Measurements from ENCODE around the gene SLC39A6.
"Not testable (repeated sequence)": the region's sequence is repeated elsewhere in the genome, so short reads cannot be mapped to it uniquely, and the experiment has no call there.

Gene SLC39A6

DNA sequence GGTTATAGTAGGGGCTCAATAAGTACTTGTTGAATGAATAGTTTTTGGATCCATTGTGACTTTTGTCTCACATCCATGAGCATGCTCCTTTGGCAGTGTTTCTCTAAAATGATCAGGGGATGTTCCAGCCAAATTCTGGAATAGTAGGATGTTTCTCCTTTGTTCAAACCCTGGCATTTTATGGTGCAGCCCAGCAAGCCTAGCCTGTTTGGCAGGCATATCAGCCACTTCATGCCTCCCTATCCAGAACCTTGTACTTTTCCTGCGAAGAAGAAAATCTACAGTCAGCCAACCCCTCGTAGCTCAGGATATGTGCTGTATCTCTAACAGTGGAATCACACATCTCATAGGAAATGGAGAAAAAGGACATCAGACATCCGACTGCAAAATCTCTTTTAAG lies 34.7 kb downstream of the SLC39A6 start:
- DNase-seq = no peak

DNA sequence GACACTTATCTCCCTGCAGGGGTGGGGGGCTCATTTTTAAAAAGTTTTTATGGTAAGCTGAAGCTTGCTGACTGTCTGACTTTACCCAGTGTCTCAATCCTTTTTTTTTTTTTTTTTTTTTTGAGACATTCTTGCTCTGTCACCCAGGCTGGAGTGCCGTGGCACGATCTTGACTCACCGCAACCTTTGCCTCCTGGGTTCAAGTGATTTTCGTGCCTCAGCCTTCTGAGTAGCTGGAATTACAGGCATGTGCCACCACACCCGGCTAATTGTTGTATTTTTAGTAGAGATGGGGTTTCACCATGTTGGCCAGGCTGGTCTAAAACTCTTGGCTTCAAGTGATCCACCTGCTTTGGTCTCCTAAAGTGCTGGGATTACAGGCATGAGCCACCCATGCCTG lies 37.0 kb downstream of the SLC39A6 start:
- DNase-seq = not testable (repeated sequence)

DNA sequence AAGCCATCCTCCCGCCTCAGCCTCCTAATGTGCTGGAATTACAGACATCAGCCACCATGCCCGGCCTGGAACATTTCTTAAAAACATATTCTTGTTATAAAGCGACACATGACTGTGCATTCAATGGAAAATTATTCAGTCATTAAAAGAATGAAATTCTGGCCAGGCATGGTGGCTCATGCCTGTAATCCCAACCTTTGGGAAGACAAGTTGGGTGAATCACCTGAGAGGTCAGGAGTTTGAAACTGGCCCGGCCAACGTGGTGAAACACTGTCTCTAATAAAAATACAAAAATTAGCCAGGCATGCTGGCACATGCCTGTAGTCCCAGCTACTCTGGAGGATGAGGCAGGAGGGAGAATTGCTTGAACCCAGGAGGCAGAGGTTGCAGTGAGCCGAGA lies 40.1 kb downstream of the SLC39A6 start:
- no peak for DNase-seq

DNA sequence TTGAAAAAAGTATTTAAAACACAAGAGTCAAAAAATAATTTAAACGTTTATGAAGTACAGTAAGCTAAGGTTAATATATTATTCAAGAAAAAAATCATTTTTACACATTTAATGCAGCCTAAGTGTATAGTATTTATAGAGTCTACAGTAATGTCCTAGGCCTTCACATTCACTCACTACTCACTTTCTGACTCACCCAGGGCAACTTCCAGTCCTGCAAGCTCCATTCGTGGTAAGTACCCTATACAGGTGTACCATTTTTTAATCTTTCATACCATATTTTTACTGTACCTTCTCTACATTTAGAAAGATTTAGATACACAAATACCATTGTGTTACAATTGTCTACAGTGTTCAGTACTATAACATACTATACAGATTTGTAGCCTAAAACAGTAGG lies 40.9 kb downstream of the SLC39A6 start:
- no peak for DNase-seq

DNA sequence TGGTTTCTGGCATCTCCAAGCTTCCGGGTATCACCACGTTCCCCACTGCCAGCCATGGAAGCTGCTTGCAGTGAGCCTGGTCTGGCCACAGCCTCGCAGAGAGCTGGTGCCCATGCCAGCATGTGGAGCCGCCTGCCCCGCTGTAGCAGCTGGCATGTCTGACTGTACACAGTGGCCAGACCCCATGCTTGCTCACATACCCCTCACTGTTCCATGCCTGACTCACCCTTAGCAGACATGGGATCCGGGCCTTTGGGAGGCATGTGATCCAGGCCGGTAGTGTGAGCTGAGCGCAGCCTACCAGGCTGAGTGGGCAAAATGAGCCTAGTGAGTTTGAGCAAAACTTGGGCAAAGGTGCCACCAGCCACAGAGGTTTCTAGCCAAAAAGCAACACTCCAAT lies 43.0 kb downstream of the SLC39A6 start:
- DNase-seq = no peak

DNA sequence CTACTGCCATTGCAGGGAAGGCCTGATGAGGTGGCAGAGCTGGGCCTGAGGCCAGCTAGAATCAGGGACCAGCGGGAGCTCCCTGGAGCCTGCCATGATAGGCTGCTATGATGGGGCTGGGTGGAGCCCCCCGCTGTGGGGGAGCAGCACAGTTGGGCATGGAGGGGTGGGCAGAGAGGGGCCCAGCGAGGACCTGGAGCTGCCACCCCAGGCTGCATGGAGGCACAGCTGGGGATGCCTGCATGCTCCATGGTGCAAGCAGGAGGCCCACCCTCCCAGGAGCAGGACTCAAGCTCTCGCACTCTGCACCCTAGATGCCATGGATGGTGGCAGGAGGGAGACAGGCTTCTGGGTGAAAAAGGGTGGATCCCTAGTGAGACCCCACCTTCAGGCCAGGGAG lies 43.9 kb downstream of the SLC39A6 start:
- DNase-seq = no peak

DNA sequence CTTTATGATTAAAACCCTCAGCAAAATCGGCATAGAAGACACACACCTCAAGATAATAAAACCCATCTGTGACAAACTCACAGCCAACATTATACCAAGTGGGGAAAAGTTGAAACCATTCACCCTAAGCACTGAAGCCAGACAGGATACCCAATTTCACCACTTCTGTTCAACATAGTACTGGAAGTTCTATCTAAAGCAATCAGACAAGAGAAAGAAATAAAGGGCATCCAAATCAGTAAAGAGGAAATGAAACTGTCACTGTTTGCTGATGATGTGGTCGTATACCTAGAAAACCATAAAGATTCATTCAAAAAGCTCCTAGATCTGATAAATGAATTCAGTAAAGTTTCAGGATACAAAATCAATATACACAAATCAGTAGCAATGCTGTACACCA lies 45.4 kb downstream of the SLC39A6 start:
- no peak for DNase-seq

DNA sequence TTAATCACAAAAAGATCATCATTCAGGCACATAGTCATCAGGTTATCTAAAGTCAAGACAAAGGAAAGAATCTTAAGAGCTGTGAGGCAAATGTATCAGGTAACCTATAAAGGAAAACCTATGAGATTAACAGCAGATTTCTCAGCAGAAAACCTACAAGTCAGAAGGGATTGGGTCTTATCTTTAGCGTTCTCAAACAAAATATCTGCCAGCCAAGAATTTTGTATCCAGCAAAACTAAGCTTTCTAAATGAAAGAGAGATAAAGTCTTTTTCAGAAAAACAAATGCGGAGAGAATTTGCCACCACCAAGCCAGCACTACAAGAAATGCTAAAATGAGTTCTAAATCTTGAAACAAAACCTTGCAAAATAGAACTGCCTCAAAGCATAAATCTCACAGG lies 48.0 kb downstream of the SLC39A6 start:
- not testable (repeated sequence) for DNase-seq

DNA sequence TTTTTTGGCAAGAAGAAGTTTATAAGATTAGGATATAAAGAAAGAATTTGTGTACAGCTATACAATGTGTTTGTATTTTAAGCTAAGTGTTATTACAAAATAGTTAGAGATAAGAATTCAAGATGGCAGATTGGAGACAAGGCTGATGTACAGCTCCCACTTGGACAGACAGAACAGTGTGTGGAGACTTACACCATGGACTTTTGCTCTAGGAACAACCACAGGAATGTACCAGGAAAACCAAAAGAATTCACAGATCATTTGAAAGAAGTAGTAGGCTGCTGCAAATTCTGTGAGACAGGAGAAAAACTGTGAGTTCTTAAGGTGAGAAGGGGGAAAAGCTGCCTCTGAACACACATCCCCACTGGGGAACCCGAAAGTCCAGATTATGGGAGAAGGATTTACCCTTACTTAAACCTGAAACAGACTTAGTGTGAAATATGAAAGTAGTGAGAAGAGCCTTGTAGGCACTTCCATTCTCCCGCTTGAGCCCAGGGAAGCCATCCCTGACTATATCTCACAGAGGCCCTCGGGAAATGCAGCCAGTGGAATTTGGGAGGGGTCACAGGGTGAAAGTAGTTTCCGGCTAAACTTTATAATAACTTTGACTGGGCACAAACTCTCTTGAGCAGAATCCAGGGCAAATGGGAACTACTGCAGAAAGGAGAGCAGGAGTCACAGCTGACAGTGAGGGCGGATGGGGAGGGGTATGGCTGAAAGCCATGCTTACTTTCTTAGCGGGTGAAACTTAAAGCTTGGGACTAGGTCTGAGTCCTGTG lies 50.2 kb downstream of the SLC39A6 start:
- DNase-seq = no peak

DNA sequence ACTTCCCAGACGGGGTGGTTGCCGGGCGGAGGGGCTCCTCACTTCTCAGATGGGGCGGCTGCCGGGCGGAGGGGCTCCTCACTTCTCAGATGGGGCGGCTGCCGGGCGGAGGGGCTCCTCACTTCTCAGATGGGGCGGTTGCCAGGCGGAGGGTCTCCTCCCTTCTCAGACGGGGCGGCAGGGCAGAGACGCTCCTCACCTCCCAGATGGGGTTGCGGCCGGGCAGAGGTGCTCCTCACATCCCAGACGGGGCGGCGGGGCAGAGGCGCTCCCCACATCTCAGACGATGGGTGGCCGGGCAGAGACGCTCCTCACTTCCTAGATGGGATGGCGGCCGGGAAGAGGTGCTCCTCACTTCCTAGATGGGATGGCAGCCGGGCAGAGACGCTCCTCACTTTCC lies 51.4 kb downstream of the SLC39A6 start:
- DNase-seq = not testable (repeated sequence)

DNA sequence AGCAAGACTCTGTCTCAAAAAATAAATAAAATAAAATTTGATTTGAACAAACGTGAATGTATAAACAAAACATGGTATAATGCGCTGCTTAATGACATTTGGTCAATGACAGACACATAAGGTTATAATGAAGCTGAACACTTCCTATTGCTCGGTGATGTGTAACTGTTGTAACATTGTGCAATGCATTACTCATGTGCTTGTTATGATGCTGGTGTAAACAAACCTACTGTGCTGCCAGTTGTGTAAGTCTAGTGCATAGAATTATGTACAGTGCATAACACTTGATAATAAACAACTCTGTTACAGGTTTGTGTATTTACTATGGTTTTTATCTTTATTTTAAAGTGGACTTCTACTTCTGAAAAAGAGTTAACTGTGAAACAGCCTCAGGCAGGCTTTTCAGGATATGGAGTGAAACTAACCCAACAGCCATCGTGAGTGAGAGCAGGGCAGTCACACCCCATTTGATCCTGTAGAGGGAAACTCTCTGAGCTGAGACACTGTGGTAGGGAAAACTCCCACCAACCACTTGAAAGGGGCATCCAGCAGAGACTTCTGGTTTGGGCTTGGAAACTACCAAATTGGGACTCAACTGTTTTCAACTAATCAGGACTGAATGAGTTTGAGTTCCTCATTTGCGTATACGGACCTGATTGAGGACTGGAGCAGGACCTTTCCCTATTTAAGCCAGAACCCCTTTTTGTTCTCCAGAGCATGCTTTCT lies 53.1 kb downstream of the SLC39A6 start:
- DNase-seq = no peak

DNA sequence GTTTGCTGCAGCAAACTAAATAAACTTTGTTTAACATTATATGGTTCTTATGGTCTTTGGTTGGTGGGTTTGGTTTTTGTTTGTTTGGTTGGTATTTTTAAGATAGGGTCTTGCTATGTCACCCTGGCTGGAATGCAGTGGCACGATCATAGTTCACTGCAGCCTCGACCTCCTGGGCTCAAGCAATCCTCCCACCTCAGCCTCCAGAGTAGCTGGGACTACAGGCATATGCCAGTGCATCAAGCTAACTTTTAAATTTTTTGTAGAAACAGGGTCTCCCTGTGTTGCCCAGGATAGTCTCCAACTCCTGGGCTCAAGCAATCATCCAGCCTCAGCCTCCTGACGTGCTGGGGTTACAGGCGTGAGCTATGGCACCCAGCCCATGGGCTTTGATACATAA lies 54.7 kb downstream of the SLC39A6 start:
- no peak for DNase-seq

DNA sequence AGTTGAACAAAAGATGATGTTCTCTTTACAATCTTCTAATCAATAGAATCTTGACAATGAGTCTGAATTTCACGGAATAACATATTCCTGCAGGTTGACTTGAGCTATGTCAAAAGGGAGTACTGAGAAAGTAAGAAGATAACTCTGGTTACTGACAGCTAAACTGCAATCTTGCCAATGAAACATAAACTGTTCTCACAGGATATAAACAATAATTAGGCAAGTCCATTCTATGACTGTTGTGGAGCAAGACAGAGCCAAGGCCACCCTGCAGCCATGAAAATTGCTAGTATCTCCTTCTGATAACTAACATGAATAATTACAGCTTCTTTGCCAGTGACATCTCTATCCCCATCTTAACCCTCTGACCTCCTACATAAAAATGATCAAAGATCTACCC lies 55.5 kb downstream of the SLC39A6 start:
- no peak for DNase-seq

DNA sequence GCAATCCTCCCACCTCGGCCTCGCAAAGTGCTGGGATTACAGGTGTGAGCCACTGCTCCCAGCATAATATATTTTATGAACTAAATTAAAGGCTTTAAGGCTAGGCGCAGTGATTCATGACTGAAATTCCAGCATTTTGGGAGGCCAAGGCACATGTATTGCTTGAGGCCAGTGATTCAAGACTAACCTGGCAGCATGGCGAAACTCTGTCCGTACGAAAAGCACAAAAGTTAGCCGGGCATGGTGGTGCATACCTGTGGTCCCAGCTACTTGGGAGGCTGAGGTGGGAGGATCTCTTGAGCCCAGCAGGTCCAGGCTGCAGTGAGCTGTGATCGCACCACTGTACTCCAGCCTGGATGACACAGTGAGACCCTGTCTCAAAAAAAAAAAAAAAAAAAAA lies 56.7 kb downstream of the SLC39A6 start:
- DNase-seq = not testable (repeated sequence)

DNA sequence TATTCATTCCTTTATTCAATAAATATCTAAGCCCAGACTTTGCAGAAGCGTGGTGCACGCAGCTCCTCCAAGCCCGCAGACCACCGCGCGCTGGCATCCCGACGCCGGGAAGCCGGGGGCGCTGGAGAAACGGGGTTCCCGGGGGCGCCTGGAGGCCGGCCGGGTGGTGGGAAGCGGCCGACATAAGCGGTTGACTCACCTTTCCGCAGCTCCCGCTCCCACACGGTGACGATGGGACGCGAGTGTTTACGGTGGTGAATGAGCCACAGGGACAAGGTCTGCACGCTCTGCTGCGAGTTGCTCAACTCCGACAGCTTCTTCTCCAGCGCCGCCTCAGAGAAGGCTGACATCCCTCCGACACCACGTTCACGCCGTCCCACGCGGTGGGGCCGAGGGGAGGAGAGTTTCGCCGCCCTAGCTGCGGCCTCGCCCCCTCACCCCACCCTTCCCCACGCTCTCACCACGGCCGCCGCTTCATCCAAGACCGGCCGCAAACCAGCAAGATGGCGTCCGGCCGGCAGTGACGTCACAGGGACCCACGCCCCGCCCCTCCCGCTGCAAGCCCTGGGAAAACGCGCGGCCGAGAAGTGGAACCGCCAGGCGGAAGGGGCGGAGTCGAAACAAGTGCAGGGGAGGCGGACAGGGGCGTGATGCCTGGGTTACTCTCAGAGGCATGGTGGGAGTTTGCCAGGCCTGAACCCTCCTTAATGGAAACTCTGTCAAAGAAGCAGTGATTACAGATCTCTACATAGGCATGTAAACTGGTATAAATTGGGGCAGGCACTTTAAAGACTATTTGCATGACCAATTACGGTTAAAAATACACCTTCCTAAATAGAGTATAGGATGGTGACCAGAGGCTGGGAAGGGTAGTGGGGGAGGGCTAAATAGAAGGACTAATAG lies 61.8 kb downstream of the SLC39A6 start, which contains the start of gene RPRD1A:
Gene RPRD1A, minus strand, starts transcription at position 505 of the 903 bp plus-strand sequence. Its CDS starts 155 bp downstream, at position 350.
- DNase-seq = peak; percentile 88

DNA sequence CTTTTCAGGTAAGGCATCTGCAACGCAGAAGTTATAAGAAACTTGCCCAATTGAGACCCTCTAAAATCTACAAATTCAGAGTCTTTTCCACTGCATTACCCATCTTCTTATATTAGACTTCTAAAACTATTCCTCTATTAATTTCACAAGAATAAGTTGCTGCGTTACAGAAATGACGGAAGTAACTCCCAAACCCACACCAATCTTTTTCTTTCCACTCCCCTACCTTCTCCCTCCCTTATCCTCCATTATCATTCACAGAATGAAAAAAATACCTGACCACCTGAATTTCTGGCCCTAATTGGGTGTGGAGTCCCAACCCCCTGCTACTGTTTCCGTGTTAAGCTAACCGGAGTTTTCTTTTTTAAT lies 62.5 kb downstream of the SLC39A6 start:
- DNase-seq = no peak

DNA sequence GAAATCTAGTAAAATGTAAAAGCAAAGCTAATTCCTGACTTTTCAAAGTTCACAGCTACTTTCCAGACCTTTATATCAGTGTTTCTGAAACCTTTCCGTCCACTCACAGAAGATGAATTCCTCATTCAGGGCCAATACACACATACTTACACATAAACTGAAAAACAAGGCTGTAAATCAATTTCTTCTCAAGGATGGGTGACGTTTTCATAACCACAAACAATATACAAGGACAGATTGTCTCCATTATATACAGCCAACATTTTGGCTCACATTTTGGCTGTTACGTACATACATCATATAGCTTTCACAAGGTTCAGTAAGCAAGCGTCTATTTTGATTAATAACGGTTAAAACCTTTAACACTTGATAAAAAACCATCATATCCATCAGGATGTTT lies 63.1 kb downstream of the SLC39A6 start:
- DNase-seq = no peak

DNA sequence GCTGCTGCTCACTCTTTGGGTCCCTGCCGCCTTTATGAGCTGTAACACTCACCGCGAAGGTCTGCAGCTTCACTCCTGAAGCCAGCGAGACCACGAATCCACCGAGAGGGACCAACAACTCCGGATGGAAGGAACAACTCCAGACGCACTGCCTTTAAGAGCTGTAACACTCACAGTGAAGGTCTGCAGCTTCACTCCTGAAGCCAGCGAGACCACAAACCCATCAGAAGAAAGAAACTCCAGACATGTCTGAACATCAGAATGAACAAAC lies 64.4 kb downstream of the SLC39A6 start:
- DNase-seq = not testable (repeated sequence)

DNA sequence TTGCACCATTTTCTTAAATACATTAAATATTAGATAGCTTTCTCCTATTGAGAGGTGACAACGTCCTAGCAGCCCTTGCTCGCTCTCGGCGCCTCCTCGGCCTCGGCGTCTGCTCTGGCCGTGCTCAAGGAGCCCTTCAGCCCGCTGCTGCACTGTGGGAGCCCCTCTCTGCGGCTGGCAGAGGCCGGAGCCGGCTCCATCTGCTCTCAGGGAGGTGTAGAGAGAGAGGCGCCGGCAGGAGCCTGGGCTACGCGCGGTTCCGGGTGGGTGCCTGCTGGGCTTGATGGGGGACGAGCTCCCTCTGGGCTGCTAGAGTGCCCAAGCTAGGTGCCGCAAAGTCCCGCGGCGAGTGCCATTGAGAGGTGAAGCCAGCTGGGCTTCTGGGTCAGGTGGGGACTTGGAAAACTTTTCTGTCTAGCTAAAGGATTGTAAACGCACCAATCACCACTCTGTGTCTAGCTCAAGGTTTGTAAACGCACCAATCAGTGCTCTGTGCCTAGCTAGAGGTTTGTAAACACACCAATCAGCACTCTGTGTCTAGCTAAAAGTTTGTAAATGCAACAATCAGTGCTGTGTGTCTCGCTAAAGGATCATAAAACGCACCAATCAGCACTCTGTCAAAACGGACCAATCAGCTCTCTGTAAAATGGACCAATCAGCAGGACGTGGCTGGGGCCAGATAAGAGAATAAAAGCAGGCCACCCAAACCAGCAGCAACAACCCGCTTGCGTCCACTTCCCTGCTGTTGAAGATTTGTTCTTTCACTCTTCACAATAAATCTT lies 64.9 kb downstream of the SLC39A6 start:
- no peak for DNase-seq

DNA sequence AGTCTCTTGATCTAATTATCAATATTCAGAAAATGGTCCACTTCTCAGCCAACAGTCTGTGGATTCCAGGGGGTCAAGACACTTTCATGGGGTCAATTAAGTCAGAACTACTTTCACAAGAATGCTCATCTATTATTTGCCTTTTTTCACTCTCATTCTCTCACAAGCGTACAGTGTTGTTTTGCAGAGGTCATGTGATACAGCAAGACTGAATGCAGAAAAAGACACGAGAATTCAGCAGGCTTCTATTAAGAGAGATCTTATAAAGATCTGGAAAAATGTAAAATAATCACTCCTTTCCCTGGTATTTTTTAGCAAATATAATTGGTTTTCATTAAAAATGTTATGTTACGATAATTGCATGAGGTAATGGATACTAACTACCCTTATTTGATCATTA lies 70.5 kb downstream of the SLC39A6 start:
- no peak for DNase-seq
